WTC11 (cell line): ENCODE data around the gene SH2D5. TPM values are rescaled to one million over a fixed set of nuclear protein-coding genes. Genes with fewer than 3 reads are reported as not detected.

ENCODE experiments used
- ATAC-seq: fragments of 200-7000 bp; cut with Tn5 transposase; 2 replicates; pipeline ENCODE4 v1.10.0; 2021; ENCODE audit warnings: mild to moderate bottlenecking, moderate library complexity
- CTCF ChIA-PET: fragments of 300-600 bp; sonication (Branson Sonifier 250); formaldehyde crosslinking; loops from one replicate; lab custom pipeline; 2021; ENCODE audit warnings: antibody characterized with exemption; lab: Charles Lee
- POLR2A ChIA-PET: fragments of 350-600 bp; sonication (Branson Sonifier 250); formaldehyde crosslinking; loops from one replicate; lab custom pipeline; 2021; ENCODE audit warnings: antibody characterized with exemption; lab: Charles Lee
- DNase-seq: peaks from one replicate; pipeline ENCODE4 v3.0.0; 2021; ENCODE audit warnings: low spot score
- H3K27ac Mint-ChIP-seq: 2 replicates; pipeline ENCODE4 v1.8.0; 2021; ENCODE audit warnings: mixed read lengths
- H3K27me3 Mint-ChIP-seq: 2 replicates; pipeline ENCODE4 v1.8.0; 2021; ENCODE audit warnings: low read depth, mild to moderate bottlenecking, moderate library complexity, mixed read lengths
- H3K36me3 Mint-ChIP-seq: 2 replicates; pipeline ENCODE4 v1.8.0; 2021; ENCODE audit warnings: mixed read lengths
- H3K4me1 Mint-ChIP-seq: 2 replicates; pipeline ENCODE4 v1.8.0; 2022; ENCODE audit warnings: mixed read lengths
- H3K4me3 Mint-ChIP-seq: 2 replicates; pipeline ENCODE4 v1.8.0; 2021; ENCODE audit warnings: mild to moderate bottlenecking, moderate library complexity, mixed read lengths
- H3K9me3 Mint-ChIP-seq: 2 replicates; pipeline ENCODE4 v1.8.0; 2021; ENCODE audit warnings: mixed read lengths
- ELF4 ChIP-seq: sonication (generic); formaldehyde crosslinking; IDR thresholded peaks from 2 replicates; pipeline ENCODE4 v1.8.1; 2022; ENCODE audit warnings: low read depth, mild to moderate bottlenecking, moderate library complexity, missing genetic modification reagents
- ESRRA ChIP-seq: sonication (generic); formaldehyde crosslinking; IDR thresholded peaks from 2 replicates; pipeline ENCODE4 v1.8.1; 2022; ENCODE audit warnings: mild to moderate bottlenecking, missing genetic modification reagents, borderline replicate concordance
- FOXP1 ChIP-seq: sonication (generic); formaldehyde crosslinking; IDR thresholded peaks from 2 replicates; pipeline ENCODE4 v1.8.0; 2022; ENCODE audit warnings: missing genetic modification reagents, mild to moderate bottlenecking, moderate library complexity, borderline replicate concordance
- GABPB1 ChIP-seq: sonication (generic); formaldehyde crosslinking; IDR thresholded peaks from 2 replicates; pipeline ENCODE4 v1.8.1; 2023; ENCODE audit warnings: mild to moderate bottlenecking, missing genetic modification reagents
- IRF2 ChIP-seq: sonication (generic); formaldehyde crosslinking; IDR thresholded peaks from 2 replicates; pipeline ENCODE4 v1.8.0; 2022; ENCODE audit warnings: low read depth, missing genetic modification reagents, borderline replicate concordance
- NR1H2 ChIP-seq: sonication (generic); formaldehyde crosslinking; IDR thresholded peaks from 2 replicates; pipeline ENCODE4 v1.9.0; 2021; ENCODE audit warnings: mild to moderate bottlenecking, moderate library complexity, missing genetic modification reagents
- RELA ChIP-seq: sonication (generic); formaldehyde crosslinking; IDR thresholded peaks from 2 replicates; pipeline ENCODE4 v1.8.1; 2022; ENCODE audit warnings: missing genetic modification reagents, mild to moderate bottlenecking, borderline replicate concordance
- TCF7 ChIP-seq: sonication (generic); formaldehyde crosslinking; IDR thresholded peaks from 2 replicates; pipeline ENCODE4 v1.8.0; 2022; ENCODE audit warnings: mild to moderate bottlenecking, low read depth, missing genetic modification reagents, moderate library complexity
- total RNA-seq: library from RNA; stranded (reverse); gene quantifications from 3 replicates; pipeline ENCODE4 v1.2.3, GENCODE V29; 2021
- TF ChIP-seq, protein P1 (sequence below): sonication (generic); formaldehyde crosslinking; IDR thresholded peaks from 2 replicates; pipeline ENCODE4 v1.8.0; 2023; ENCODE audit warnings: missing genetic modification reagents, mild to moderate bottlenecking, borderline replicate concordance
- TF ChIP-seq, protein P2 (sequence below): sonication (generic); formaldehyde crosslinking; IDR thresholded peaks from 2 replicates; pipeline ENCODE4 v1.8.1; 2022; ENCODE audit warnings: low read depth, mild to moderate bottlenecking, moderate library complexity, missing genetic modification reagents, borderline replicate concordance
- TF ChIP-seq, protein P3 (sequence below): fragments of 250-450 bp; sonication (Bioruptor Pico); conservative IDR thresholded peaks from 2 replicates; pipeline ENCODE4 v1.9.0; 2021; ENCODE audit warnings: mild to moderate bottlenecking

Gene SH2D5
- total RNA-seq, 1 experiment from 2014 or later = 13.8 TPM

DNA sequence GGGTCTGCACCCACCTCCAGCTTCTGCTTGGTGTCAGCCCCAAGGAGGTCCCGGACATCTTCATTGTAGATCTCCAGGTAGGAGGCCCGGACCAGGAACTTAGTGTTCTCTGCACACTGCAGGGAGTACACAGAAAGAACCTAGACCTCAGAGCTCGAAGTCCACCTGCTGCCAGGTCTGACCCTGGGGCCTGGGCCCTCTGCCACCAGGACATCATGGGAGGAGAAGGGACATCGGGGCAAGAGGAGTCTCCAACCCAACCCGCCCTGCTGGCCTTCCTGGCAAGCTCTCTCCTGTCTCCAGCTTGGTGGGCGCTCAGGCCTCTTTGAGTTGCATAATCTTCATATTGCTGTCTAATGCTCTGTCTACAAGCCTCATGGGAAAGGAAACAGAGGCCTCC is 19.1 kb downstream of the SH2D5 start (continued):
- TF ChIP-seq, protein P1, sequence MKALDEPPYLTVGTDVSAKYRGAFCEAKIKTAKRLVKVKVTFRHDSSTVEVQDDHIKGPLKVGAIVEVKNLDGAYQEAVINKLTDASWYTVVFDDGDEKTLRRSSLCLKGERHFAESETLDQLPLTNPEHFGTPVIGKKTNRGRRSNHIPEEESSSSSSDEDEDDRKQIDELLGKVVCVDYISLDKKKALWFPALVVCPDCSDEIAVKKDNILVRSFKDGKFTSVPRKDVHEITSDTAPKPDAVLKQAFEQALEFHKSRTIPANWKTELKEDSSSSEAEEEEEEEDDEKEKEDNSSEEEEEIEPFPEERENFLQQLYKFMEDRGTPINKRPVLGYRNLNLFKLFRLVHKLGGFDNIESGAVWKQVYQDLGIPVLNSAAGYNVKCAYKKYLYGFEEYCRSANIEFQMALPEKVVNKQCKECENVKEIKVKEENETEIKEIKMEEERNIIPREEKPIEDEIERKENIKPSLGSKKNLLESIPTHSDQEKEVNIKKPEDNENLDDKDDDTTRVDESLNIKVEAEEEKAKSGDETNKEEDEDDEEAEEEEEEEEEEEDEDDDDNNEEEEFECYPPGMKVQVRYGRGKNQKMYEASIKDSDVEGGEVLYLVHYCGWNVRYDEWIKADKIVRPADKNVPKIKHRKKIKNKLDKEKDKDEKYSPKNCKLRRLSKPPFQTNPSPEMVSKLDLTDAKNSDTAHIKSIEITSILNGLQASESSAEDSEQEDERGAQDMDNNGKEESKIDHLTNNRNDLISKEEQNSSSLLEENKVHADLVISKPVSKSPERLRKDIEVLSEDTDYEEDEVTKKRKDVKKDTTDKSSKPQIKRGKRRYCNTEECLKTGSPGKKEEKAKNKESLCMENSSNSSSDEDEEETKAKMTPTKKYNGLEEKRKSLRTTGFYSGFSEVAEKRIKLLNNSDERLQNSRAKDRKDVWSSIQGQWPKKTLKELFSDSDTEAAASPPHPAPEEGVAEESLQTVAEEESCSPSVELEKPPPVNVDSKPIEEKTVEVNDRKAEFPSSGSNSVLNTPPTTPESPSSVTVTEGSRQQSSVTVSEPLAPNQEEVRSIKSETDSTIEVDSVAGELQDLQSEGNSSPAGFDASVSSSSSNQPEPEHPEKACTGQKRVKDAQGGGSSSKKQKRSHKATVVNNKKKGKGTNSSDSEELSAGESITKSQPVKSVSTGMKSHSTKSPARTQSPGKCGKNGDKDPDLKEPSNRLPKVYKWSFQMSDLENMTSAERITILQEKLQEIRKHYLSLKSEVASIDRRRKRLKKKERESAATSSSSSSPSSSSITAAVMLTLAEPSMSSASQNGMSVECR = no peak
- TF ChIP-seq, protein P2, sequence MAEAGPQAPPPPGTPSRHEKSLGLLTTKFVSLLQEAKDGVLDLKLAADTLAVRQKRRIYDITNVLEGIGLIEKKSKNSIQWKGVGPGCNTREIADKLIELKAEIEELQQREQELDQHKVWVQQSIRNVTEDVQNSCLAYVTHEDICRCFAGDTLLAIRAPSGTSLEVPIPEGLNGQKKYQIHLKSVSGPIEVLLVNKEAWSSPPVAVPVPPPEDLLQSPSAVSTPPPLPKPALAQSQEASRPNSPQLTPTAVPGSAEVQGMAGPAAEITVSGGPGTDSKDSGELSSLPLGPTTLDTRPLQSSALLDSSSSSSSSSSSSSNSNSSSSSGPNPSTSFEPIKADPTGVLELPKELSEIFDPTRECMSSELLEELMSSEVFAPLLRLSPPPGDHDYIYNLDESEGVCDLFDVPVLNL (CRISPR knock-in tag) = no peak
- TF ChIP-seq IRF2 (CRISPR knock-in tag) = no peak
- TF ChIP-seq, protein P3, sequence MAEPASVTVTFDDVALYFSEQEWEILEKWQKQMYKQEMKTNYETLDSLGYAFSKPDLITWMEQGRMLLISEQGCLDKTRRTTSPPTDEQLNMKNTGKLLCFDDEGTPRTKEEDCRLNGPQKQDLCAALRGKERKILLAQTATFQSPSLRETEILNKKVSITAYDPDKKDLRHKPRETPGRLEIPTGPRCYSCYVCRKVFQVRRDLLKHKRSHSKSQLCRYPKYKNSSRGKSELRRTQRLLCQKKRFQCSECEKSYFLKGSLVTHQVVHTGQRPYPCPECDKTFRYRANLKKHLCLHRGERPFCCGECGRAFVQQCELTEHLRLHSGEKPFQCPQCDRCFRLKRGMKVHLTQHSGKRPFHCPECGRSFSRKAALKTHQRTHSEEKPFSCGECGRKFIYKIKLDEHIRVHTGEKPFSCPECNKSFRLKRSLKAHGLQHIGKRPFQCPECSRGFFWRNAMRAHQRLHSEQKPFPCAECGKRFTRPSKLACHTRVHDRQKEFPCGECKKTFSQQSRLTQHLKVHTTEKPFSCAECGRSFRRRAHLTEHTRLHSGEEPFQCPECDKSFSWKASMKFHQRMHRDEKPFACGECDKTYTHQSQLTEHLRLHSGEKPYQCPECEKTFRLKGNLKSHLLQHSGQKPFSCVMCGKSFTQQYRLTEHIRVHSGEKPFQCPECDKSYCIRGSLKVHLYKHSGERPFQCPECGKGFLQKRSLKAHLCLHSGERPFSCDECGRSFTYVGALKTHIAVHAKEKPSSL (CRISPR knock-in tag) = no peak
- TF ChIP-seq ELF4 = no peak
- no peak for TF ChIP-seq RELA (CRISPR knock-in tag)

DNA sequence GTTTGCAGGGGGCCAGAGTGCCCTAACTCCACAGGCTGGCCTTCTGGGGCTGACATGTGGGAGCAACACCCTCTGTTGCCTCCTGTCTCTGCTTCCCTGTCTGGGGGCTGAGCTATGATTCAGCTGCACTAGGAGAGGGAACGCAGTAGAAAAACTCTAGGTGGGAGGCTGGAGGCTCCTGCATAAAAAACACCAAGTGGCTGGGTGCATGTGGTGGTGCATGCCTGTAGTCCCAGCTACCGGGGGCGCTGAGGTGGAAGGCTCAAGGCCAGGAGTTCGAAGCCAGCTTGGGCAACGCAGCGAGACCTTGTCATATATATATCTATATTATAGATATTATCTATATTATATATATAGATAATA is 20.3 kb downstream of the SH2D5 start:
- H3K4me3 Mint-ChIP-seq = no peak overlapping the region
- no peak for TF ChIP-seq ESRRA
- TF ChIP-seq NR1H2 = no peak
- no peak for TF ChIP-seq TCF7 (CRISPR knock-in tag)
- TF ChIP-seq GABPB1 (CRISPR knock-in tag) = no peak
- no peak for TF ChIP-seq FOXP1 (CRISPR knock-in tag)
- TF ChIP-seq, protein P3 (CRISPR knock-in tag) = no peak
- TF ChIP-seq, protein P2 (CRISPR knock-in tag) = no peak

More for the DNA sequence above, 20.3 kb downstream of the SH2D5 start:
- ATAC-seq = no peak
- DNase-seq = no peak
- Mint-ChIP-seq H3K27ac (no peak overlapping the region), H3K36me3 (peaks cover 4% of the 10 kb centered on the region), H3K4me1 (peaks cover 9% of the 10 kb centered on the region), H3K9me3 (no peaks in the 10 kb centered on the region), H3K27me3 (peaks cover 17% of the 10 kb centered on the region)
- POLR2A ChIA-PET = interaction anchor here (0.6 to 1.0 kb wide), 3 partner anchors 15 to 386 kb away, joined by 3 to 5 read pairs (median 3); no protein-coding TSS in a partner anchor
- CTCF ChIA-PET = interaction anchor here (0.6 to 2.1 kb wide), 3 partner anchors 15 to 483 kb away, joined by 3 to 8 read pairs (median 5); no protein-coding TSS in a partner anchor
